AG04450 (cell line): ENCODE measurements around the gene CNTNAP2. TPM values are rescaled to one million over a fixed set of nuclear protein-coding genes. Genes with fewer than 3 reads are reported as not detected.

Experiments
- CTCF ChIA-PET: fragments of 300-600, 350-600 bp; formaldehyde crosslinking; extraction: SDS; loops from one replicate; lab custom pipeline; 2022; ENCODE audit warnings: antibody characterized with exemption, inconsistent platforms; lab: Charles Lee
- POLR2A ChIA-PET: fragments of 350-600 bp; formaldehyde crosslinking; extraction: SDS; loops from one replicate; lab custom pipeline; 2021; ENCODE audit warnings: antibody characterized with exemption, inconsistent platforms; lab: Yijun Ruan, JAX
- DNase-seq: peaks from one replicate; pipeline ENCODE4 v3.0.0-alpha.2; 2011; ENCODE audit warnings: low read depth, low spot score
- H3K27ac ChIP-seq: one replicate; pipeline ENCODE4 v1.5.1; 2012; ENCODE audit warnings: low read depth, low read length, control low read depth
- H3K27me3 ChIP-seq: one replicate; pipeline ENCODE4 v1.6.0; 2012; ENCODE audit warnings: low read length; ENCODE audit not compliant: control insufficient read depth, insufficient read depth
- H3K4me3 ChIP-seq: 2 replicates; pipeline ENCODE4 v1.5.1; 2011; ENCODE audit warnings: mild to moderate bottlenecking, low read depth, low read length, control low read depth
- H3K9me3 ChIP-seq: 2 replicates; pipeline ENCODE4 v1.5.1; 2012; ENCODE audit warnings: low read length; ENCODE audit not compliant: control insufficient read depth, insufficient read depth
- polyA plus RNA-seq: library from polyadenylated mRNA; depleted of rRNA; stranded (reverse); fragments of >200 nt; gene quantifications from 2 replicates; pipeline ENCODE4 v1.2.3, GENCODE V29; 2011
- TF ChIP-seq, protein P1 (sequence below): IDR thresholded peaks from 2 replicates; pipeline ENCODE4 v1.5.1; 2011; ENCODE audit warnings: low read depth, low read length, control low read depth, inconsistent platforms

CNTNAP2 gene
- polyA plus RNA-seq, 1 experiment, result not detected

DNA sequence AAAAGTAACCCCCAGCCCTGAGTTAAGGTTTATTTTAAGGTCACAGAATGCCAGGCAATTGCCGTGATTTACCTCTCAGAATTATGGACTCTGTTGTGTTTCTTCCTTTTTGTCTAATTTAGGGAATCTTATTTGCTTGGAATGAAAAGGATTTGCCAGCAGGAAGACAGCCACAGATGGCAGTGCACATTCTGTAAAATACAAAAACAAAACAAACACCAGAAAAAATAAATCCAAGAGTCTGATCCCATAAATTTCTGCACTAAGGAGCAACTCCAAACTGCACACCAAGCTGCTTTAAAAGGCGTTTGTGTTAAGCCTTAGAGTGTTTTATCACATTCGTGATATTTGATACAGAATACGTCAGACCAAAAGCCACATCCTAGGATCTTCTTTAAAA is 2275.0 kb downstream of the CNTNAP2 start:
- ChIA-PET POLR2A (no interaction called here), CTCF (no interaction called here)
- H3K4me3 ChIP-seq, result no peak overlapping the region
- H3K27ac ChIP-seq, result no peak overlapping the region
- TF ChIP-seq, protein P1, sequence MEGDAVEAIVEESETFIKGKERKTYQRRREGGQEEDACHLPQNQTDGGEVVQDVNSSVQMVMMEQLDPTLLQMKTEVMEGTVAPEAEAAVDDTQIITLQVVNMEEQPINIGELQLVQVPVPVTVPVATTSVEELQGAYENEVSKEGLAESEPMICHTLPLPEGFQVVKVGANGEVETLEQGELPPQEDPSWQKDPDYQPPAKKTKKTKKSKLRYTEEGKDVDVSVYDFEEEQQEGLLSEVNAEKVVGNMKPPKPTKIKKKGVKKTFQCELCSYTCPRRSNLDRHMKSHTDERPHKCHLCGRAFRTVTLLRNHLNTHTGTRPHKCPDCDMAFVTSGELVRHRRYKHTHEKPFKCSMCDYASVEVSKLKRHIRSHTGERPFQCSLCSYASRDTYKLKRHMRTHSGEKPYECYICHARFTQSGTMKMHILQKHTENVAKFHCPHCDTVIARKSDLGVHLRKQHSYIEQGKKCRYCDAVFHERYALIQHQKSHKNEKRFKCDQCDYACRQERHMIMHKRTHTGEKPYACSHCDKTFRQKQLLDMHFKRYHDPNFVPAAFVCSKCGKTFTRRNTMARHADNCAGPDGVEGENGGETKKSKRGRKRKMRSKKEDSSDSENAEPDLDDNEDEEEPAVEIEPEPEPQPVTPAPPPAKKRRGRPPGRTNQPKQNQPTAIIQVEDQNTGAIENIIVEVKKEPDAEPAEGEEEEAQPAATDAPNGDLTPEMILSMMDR, result no peak
- no peaks in the 10 kb centered on the region for H3K27me3 ChIP-seq
- no peak for DNase-seq
- peaks cover 12% of the 10 kb centered on the region for H3K9me3 ChIP-seq

GRCh38 chr7:148394582-148394981 is 2278.0 kb downstream of the CNTNAP2 start:
- POLR2A ChIA-PET, result no interaction called here
- Histone ChIP-seq H3K4me3 (no peak overlapping the region), H3K27ac (no peak overlapping the region), H3K27me3 (no peaks in the 10 kb centered on the region), H3K9me3 (peaks cover 12% of the 10 kb centered on the region)
- TF ChIP-seq, protein P1, result no peak
- CTCF ChIA-PET, result no interaction called here
- DNase-seq, result no peak

GRCh38 chr7:148395352-148395811 is 2278.8 kb downstream of the CNTNAP2 start:
- H3K4me3 ChIP-seq, result no peak overlapping the region
- TF ChIP-seq, protein P1, result no peak
- no peak overlapping the region for H3K27ac ChIP-seq
- no peaks in the 10 kb centered on the region for H3K27me3 ChIP-seq
- DNase-seq, result no peak
- ChIA-PET CTCF (no interaction called here), POLR2A (no interaction called here)
- H3K9me3 ChIP-seq, result peaks cover 17% of the 10 kb centered on the region

DNA sequence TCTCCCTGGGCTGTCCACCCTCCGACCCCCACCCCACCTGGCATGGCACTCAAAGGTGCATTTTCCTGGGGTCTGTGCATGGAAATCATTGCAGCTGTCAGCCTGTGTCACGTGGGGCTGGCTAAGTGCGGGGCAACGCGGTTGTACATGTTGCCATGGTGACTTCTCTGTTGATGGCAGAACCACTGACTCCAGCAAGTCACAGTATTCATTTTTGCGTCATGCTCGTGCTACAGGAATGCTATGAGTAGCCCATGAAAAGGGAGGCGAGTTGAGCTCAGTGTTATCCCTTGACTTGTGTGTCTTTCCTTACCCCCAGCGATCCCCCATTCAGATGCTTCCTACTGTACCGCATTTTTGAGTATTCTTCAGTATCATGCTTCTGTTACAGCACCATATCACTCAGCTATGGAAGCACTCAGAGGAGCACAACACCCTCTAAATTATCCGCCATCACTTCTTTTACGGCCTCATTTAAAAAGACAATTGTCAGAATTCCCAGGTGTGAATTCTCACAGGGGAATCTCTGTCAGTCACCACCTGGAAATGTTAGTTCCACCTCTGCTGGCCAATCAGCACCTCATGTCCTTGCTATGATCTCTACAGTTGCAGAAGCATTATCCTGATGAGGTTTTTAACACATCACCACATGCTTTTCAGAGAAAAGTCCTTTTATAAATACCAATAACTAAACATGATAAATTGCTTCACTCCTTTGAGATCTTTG is 2279.6 kb downstream of the CNTNAP2 start:
- POLR2A ChIA-PET, result no interaction called here
- Histone ChIP-seq H3K27ac (no peak overlapping the region), H3K27me3 (no peaks in the 10 kb centered on the region), H3K4me3 (no peak overlapping the region), H3K9me3 (peaks cover 18% of the 10 kb centered on the region)
- TF ChIP-seq, protein P1, result no peak
- CTCF ChIA-PET, result no interaction called here
- DNase-seq, result no peak

DNA sequence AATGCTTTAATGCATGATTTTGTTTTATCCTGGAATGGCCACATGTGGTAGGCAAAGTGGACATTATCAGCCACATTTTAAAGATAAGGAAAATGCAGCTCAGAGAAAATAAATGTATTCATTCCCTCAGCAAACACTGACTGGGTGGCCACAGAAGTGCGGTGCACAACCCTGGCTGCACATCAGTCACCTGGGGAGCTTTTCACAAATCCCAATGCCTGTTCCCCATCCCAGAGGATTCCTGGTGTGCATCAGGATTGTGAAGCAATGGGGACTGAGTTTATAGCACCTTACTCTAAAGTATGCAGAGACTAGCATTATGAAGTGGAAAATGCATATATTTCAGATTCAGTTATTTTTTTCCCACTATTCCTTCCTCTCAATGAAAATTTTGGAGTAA is 2280.5 kb downstream of the CNTNAP2 start:
- H3K27me3 ChIP-seq, result no peaks in the 10 kb centered on the region
- ChIA-PET CTCF (no interaction called here), POLR2A (no interaction called here)
- TF ChIP-seq, protein P1, result no peak
- DNase-seq, result no peak
- H3K9me3 ChIP-seq, result peaks cover 17% of the 10 kb centered on the region
- H3K27ac ChIP-seq, result no peak overlapping the region
- no peak overlapping the region for H3K4me3 ChIP-seq
